ENCODE results near the gene C9orf85.

Gene C9orf85

DNA sequence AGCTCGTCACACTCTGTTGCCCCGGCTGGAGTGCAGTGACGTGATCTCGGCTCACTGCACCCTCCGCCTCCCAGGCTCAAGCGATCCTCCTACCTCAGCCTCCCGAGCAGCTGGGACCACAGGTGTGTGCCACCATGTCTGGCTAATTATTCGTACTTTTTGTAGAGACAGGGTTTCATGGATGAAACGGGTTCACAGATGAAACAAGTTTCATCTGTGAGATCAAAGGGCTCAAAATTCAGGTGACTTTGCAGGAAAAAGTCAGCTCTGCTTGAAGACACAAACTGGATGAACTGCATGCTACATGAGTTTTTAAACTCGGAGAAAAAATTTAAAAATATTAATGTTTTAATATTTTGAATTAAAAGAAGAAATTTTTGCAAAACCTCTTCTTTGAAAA is 24.9 kb upstream of the C9orf85 start:
- Mint-ChIP-seq H3K27ac (no peak overlapping the region), H3K4me1 (no peaks in the 10 kb centered on the region), H3K36me3 (ENCODE audit: low read depth) (peaks cover 58% of the 10 kb centered on the region), H3K4me3 (no peak overlapping the region), H3K27me3 (ENCODE audit: low read depth) (no peaks in the 10 kb centered on the region), H3K9me3 (peaks cover 36% of the 10 kb centered on the region)
- TF ChIP-seq, protein P1, sequence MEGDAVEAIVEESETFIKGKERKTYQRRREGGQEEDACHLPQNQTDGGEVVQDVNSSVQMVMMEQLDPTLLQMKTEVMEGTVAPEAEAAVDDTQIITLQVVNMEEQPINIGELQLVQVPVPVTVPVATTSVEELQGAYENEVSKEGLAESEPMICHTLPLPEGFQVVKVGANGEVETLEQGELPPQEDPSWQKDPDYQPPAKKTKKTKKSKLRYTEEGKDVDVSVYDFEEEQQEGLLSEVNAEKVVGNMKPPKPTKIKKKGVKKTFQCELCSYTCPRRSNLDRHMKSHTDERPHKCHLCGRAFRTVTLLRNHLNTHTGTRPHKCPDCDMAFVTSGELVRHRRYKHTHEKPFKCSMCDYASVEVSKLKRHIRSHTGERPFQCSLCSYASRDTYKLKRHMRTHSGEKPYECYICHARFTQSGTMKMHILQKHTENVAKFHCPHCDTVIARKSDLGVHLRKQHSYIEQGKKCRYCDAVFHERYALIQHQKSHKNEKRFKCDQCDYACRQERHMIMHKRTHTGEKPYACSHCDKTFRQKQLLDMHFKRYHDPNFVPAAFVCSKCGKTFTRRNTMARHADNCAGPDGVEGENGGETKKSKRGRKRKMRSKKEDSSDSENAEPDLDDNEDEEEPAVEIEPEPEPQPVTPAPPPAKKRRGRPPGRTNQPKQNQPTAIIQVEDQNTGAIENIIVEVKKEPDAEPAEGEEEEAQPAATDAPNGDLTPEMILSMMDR (IDR thresholded peaks at IDR 0.05; ENCODE audit: unreplicated experiment in 3 of 3) = no peak

DNA sequence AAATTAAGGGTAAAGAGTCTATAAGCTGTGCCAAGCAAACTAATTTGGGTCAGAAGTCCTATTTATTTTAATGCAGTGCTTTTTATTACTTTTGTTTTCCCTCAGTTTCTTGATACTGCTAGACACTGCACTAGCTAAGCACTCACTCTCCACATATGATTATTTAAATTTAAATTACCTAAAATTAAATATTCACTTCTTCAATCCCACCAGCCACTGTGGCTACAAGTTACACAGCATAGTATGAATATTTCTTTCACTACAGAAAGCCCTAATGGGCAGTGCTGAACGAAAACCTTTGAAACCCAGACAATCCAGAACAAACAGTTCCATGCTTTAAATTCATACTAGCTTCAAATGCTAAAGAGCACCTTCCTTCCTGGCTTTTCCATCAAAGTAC is 24.1 kb upstream of the C9orf85 start:
- H3K36me3 Mint-ChIP-seq (ENCODE audit: low read depth) = peaks cover 50% of the 10 kb centered on the region
- H3K4me3 Mint-ChIP-seq = no peak overlapping the region
- TF ChIP-seq, protein P1 (IDR thresholded peaks at IDR 0.05; ENCODE audit: unreplicated experiment in 3 of 3) = no peak
- no peaks in the 10 kb centered on the region for H3K4me1 Mint-ChIP-seq
- peaks cover 31% of the 10 kb centered on the region for H3K9me3 Mint-ChIP-seq
- no peaks in the 10 kb centered on the region for H3K27me3 Mint-ChIP-seq (ENCODE audit: low read depth)
- no peak overlapping the region for H3K27ac Mint-ChIP-seq

DNA sequence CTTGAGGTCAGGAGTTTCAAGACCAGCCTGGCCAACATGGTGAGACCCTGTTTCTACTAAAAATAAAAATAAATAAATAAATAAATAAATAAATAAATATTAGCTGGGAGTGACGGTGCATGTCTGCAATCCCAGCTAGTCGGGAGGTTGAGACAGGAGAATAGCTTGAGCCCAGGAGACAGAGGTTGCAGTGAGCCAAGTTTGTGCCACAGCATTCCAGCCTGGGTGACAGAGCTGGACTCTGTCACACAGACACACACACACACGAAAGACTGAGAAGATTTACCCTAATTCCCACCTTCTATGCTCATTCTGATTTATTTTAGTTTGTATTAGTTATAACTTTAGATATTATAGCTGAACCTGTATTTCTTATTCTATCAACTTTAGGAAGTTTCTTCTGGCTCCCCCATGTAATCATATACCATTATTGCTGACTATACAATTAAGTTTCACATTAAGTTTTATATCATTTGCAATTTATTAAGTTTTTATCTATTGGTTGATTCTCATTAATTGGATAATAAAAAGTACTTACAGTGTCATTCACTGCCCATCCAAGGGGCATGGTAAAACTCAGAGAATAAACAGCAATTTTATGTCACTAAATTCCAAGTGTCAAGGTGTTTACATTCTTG is 21.3 kb upstream of the C9orf85 start:
- no peaks in the 10 kb centered on the region for H3K27me3 Mint-ChIP-seq (ENCODE audit: low read depth)

DNA sequence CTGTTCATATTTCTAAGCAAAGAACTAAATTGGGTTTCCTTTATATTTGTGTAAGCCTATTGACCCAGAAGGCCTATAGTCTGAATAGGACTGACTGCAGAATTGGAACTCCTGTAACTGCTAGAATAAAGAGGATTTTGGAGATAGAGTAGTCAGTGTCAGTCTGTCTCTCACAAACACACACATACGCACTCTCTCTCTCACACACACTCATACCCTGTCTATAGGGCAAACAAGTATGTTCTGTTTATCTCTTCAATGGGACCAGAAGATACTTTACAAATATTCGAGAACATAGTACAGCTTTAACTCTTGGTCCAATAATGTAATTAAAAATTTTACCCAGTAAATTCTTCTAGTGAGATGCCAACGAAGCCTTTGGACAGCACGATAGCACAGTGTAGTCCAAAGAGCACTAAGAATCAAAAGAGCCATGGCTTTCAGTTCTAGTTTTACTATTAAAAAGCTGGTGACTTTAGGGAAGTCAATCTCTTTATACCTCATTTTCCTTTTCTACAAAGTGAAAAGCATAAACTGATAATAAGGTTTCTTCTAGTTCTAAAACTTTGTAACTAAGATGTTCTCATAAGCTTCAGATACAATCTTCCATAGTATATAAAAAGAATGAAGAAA is 19.8 kb upstream of the C9orf85 start:
- H3K36me3 Mint-ChIP-seq (ENCODE audit: low read depth) = peaks cover 27% of the 10 kb centered on the region
- peaks cover 6% of the 10 kb centered on the region for H3K4me1 Mint-ChIP-seq
- H3K4me3 Mint-ChIP-seq = no peak overlapping the region
- H3K9me3 Mint-ChIP-seq = peaks cover 3% of the 10 kb centered on the region
- TF ChIP-seq, protein P1 (IDR thresholded peaks at IDR 0.05; ENCODE audit: unreplicated experiment in 3 of 3) = no peak
- no peaks in the 10 kb centered on the region for H3K27me3 Mint-ChIP-seq (ENCODE audit: low read depth)
- H3K27ac Mint-ChIP-seq = no peak overlapping the region

More for the DNA sequence above, 21.3 kb upstream of the C9orf85 start:
- Mint-ChIP-seq H3K9me3 (peaks cover 7% of the 10 kb centered on the region), H3K27ac (no peak overlapping the region), H3K4me3 (no peak overlapping the region), H3K4me1 (no peaks in the 10 kb centered on the region), H3K36me3 (ENCODE audit: low read depth) (peaks cover 33% of the 10 kb centered on the region)
- TF ChIP-seq, protein P1 (IDR thresholded peaks at IDR 0.05; ENCODE audit: unreplicated experiment in 3 of 3) = no peak

DNA sequence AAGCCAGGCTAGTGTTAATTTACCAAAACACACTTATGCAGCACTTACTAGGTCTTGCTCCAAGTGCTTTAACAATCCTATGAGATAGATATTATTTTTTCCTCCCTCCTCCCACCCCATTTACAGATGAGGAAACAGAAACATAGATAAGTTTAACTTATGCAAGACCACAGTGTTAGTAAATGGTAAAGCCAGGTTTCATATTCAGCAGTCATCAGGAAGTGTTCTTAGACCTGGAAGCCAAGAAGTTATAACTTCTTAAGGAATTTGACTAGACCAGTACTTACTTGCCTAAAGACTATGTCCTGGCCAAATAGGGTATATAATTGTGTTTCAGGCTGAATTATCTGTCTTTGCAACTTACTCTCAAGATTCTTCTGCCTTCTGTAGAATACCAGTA is 16.3 kb upstream of the C9orf85 start:
- H3K4me3 Mint-ChIP-seq = no peak overlapping the region
- no peak overlapping the region for H3K27ac Mint-ChIP-seq
- H3K4me1 Mint-ChIP-seq = peaks cover 19% of the 10 kb centered on the region
- peaks cover 15% of the 10 kb centered on the region for H3K36me3 Mint-ChIP-seq (ENCODE audit: low read depth)
- no peaks in the 10 kb centered on the region for H3K27me3 Mint-ChIP-seq (ENCODE audit: low read depth)
- no peaks in the 10 kb centered on the region for H3K9me3 Mint-ChIP-seq
- TF ChIP-seq, protein P1 (IDR thresholded peaks at IDR 0.05; ENCODE audit: unreplicated experiment in 3 of 3) = no peak

DNA sequence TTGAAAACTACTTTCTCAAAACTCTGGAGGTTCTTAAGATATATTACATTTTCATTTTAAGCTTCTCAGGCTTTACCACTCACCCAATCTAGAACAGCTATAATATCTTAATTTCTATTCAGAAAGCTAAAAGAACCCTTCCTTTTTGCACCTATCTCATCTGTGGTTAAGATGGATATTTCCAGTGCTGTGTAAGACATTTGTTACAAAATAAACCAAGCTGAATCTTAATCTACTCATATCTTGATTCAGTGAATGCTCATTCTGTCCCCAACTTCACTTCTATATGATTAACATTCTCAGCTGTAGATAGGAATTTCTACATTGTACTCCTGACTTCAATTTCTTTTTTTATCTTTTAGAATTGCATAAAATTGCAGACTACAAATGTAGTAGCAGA is 15.5 kb upstream of the C9orf85 start:
- TF ChIP-seq, protein P1 (IDR thresholded peaks at IDR 0.05; ENCODE audit: unreplicated experiment in 3 of 3) = no peak
- H3K4me3 Mint-ChIP-seq = no peak overlapping the region
- H3K9me3 Mint-ChIP-seq = no peaks in the 10 kb centered on the region
- no peaks in the 10 kb centered on the region for H3K27me3 Mint-ChIP-seq (ENCODE audit: low read depth)
- H3K4me1 Mint-ChIP-seq = peaks cover 19% of the 10 kb centered on the region
- no peak overlapping the region for H3K27ac Mint-ChIP-seq
- peaks cover 15% of the 10 kb centered on the region for H3K36me3 Mint-ChIP-seq (ENCODE audit: low read depth)
